Skeletal muscle satellite cell (primary cell): ENCODE measurements around the gene POC1A.
A peak's percentile ranks its signal among the peaks of the same experiment; 100 is the strongest.

Experiments
- H3K27me3 ChIP-seq: 2 replicates; pipeline ENCODE4 v1.7.0; 2013; ENCODE audit warnings: low read length; ENCODE audit not compliant: control insufficient read depth, insufficient read depth
- H3K36me3 ChIP-seq: 2 replicates; pipeline ENCODE4 v1.7.0; 2013; ENCODE audit warnings: mild to moderate bottlenecking, control low read depth, low read length; ENCODE audit not compliant: insufficient read depth
- H3K4me1 ChIP-seq: 2 replicates; pipeline ENCODE4 v1.7.0; 2013; ENCODE audit warnings: low read length; ENCODE audit not compliant: control insufficient read depth, insufficient read depth
- H3K4me2 ChIP-seq: 2 replicates; pipeline ENCODE4 v1.7.0; 2013; ENCODE audit warnings: mild to moderate bottlenecking, low read length
- H3K4me3 ChIP-seq: 2 replicates; pipeline ENCODE4 v1.7.0; 2013; ENCODE audit warnings: low read length
- H3K9ac ChIP-seq: 2 replicates; pipeline ENCODE4 v1.7.0; 2013; ENCODE audit warnings: mild to moderate bottlenecking, low read depth, low read length, moderate library complexity
- H3K9me3 ChIP-seq: replicated peaks from 2 replicates; pipeline ENCODE4 v1.7.0; 2013; ENCODE audit warnings: mild to moderate bottlenecking, control low read depth, low read length

Gene POC1A

DNA sequence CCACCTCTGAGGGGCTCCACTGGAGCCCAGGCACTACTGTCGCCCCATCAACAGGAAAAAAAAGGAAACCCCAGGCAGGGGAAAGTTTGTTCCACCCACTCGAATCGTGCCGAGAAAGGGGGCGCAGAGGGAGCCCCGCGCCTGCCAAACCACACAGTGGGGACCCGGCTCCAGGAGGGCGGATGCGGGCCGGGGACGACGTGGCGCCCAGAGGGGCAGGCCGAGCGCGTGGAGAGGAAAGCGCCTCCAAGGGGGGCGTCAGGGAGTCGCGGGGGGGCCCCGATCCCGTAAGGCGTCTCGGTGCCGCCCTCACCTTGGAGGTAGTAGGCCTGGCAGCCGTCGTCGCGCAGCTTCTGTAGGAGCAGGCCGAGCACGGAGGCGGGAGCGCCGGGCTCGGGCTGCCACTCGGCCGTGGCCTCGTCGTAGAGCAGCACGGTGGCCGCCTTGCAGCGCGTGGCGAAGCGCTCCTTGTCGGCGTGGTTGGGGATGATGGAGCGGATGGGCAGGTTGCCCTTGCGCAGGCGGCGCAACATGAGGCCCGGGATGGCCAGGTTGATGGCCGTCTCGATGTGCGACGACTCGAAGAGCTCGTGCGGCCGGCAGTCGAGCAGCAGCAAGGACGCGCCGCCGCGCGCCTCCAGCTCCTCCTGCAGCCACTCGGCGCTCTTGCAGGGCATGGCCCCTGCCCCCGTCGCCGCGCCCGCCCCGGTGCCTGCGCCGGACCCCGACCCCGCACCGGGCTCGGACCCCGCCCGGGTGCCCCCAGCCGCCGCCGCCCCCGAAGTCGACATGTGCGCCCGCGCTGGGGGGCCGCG is 98.5 kb downstream of the POC1A start:
- H3K27me3 ChIP-seq: no peaks in the 10 kb centered on the region
- peaks cover 39% of the 10 kb centered on the region for H3K4me1 ChIP-seq
- H3K9me3 ChIP-seq: no peaks in the 10 kb centered on the region
- H3K4me2 ChIP-seq: peak overlapping the region; percentile 97
- H3K4me3 ChIP-seq: peak overlapping the region; percentile 94
- peak overlapping the region; percentile 97 for H3K9ac ChIP-seq
- peaks cover 31% of the 10 kb centered on the region for H3K36me3 ChIP-seq

DNA sequence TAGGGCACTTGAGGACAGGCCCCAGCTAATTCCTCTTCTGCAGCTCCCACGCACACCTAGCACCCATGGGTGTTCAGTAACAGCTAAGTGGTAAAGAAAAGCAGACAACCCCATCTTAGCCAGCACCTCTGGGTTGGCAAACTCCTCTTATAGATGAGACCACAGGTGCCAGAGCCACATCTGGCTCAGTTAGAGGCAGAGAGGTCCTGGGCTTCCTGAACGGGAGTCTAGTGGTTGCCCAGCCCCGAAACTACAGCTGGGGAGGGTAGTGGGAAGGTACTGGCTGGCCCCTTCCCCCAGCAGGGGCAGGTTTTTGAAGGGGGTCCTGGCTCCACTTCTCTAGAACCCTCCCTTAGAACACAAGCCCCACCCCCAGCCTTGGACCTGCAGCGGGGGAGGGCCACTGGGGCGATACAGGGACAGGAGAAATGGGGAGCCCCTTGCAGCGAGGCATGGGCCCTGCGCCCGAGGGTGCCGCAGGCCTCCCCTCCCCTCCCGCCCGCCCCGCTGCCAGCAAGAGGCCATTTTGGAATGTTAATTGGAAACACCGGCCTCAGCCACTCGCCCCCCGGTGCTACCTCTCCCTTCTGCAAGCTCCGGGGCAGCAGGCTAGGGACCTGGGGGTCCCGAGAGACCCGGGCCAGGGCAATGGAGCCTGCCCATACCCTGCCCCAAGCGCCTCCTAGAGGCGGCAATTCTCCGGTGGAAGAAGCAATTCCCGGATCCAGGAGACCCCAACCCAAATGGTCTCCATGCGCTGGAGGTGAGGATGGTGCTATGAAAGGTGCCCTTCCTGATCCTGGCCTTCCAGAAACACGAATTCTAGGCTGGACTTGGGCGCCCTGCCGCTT is 99.3 kb downstream of the POC1A start:
- no peaks in the 10 kb centered on the region for H3K9me3 ChIP-seq
- H3K4me2 ChIP-seq: peak overlapping the region; percentile 97
- H3K4me1 ChIP-seq: peaks cover 39% of the 10 kb centered on the region
- peaks cover 40% of the 10 kb centered on the region for H3K36me3 ChIP-seq
- peak overlapping the region; percentile 97 for H3K9ac ChIP-seq
- H3K27me3 ChIP-seq: no peaks in the 10 kb centered on the region
- H3K4me3 ChIP-seq: peak overlapping the region; percentile 94

DNA sequence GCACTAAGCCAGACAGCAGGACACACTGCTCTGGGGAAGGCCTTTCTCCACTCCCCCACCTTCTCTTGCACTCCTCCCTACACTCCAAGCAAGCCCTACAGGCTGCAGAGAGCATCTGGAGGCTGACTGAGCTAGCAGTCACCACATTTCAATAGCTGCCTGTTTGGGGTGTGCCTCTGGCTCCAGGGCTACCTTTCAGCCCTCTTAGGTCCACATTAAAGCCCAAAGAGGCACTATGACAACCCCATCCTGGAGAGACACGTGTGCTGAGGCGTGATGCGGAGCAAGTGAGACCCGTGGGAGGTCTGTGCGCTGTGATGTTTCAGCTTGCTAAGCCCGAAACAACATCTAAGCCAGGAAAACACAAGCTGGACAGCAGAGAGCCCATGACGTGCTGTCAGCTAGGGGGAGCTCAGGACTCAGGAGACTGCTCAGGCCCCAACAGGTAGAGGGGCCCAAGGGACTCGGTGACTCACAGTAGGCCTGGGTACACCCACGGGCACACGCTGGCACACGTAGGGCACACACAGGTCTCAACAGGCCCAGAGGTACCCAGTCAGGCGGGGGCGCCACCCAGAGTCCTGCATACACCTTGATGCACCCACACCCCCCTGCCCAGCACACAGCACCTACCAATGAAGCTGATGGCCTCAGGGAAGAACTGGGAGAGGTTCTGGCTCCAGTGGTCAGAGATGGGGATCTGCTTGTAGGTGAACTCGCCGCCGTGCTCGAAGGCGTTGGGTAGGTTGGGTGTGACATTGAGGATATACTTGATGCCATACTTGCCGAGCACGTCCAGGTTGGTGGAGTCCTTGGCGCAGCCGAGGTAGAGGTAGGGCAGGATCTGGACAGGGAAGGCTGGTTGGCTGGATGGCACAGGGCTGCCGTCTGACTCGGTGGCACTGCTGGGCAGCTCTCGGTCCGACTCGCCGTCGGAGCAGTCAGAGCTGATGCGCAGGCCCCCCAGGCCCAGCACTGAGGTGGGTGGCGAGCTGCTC is 100.6 kb downstream of the POC1A start:
- Histone ChIP-seq H3K36me3 (peaks cover 48% of the 10 kb centered on the region), H3K4me3 (peak overlapping the region; percentile 94), H3K9me3 (no peaks in the 10 kb centered on the region), H3K9ac (peak overlapping the region; percentile 81), H3K27me3 (no peaks in the 10 kb centered on the region), H3K4me2 (peak overlapping the region; percentile 97), H3K4me1 (peaks cover 40% of the 10 kb centered on the region)

DNA sequence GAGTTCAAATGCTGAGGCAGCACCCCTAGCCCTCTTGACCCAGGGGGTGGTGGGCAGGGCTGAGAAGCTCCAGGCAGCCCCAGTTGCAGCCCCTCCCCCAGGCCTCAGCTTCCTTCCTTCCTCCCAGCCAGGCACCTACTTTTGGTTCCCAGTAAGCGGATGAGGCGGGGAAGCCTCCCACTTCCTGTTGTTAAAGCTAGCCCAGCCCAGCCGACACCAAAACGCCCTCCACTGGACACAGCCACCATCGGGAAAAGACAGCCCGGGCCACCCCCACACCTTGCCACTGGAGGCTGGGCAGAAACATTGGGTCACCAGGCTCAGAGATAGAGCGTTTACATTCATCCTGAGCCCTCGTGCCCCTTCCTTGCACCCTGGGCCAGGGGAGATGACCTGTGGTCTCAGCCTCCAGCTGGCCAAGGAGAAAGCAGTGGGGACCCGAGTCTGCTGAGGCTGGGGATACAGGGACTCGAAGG is 101.4 kb downstream of the POC1A start:
- H3K9ac ChIP-seq: peak overlapping the region; percentile 81
- peak overlapping the region; percentile 94 for H3K4me3 ChIP-seq
- peak overlapping the region; percentile 97 for H3K4me2 ChIP-seq
- peaks cover 54% of the 10 kb centered on the region for H3K36me3 ChIP-seq
- H3K4me1 ChIP-seq: peaks cover 48% of the 10 kb centered on the region
- H3K9me3 ChIP-seq: no peaks in the 10 kb centered on the region
- no peaks in the 10 kb centered on the region for H3K27me3 ChIP-seq

DNA sequence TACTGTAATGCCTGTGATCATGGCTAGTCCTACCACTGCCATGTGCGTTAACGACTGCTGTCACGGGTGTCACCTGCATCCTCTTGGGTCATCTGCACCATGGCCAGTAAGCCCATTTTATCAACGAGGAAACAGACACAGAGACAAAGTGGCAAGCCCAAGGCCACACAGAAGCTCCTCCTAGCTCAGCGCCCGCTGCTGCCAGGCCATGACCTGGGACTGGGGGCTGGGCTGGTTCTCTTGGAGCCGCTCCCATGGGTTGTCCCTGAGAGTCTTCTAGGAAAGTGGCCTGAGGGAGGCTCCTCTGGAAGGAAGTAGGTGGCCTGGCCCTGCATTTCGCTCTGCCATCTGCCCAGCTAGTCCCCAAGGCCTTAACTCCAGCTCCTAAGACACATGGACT is 102.8 kb downstream of the POC1A start:
- Histone ChIP-seq H3K4me1 (peaks cover 53% of the 10 kb centered on the region), H3K36me3 (peaks cover 58% of the 10 kb centered on the region)

DNA sequence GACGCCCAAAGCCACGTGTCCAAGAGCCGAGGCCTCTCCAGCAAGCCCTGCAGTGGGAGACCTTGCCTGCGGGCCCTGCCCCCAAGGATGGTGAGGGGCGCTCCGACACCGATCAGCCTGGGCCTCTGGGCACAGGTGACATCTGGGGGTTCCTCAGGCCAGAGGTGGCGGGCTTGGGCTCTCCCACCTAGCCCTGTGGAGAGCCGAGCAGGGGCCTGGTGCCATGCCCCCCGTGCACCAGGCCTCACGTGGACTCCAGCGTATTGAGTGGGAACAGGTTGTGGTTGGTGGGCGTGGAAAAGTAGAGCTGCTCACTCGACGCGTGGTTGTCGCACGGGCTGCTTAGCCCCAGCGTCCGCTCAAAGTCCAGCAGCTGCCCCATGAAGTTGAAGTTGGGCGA is 103.7 kb downstream of the POC1A start:
- Histone ChIP-seq H3K36me3 (peaks cover 58% of the 10 kb centered on the region), H3K4me2 (no peak overlapping the region), H3K4me1 (peaks cover 61% of the 10 kb centered on the region), H3K9ac (no peak overlapping the region), H3K27me3 (no peaks in the 10 kb centered on the region), H3K4me3 (no peak overlapping the region), H3K9me3 (no peaks in the 10 kb centered on the region)

More for the DNA sequence above, 102.8 kb downstream of the POC1A start:
- Histone ChIP-seq H3K4me2 (no peak overlapping the region), H3K9ac (no peak overlapping the region), H3K4me3 (no peak overlapping the region), H3K9me3 (no peaks in the 10 kb centered on the region), H3K27me3 (no peaks in the 10 kb centered on the region)

DNA sequence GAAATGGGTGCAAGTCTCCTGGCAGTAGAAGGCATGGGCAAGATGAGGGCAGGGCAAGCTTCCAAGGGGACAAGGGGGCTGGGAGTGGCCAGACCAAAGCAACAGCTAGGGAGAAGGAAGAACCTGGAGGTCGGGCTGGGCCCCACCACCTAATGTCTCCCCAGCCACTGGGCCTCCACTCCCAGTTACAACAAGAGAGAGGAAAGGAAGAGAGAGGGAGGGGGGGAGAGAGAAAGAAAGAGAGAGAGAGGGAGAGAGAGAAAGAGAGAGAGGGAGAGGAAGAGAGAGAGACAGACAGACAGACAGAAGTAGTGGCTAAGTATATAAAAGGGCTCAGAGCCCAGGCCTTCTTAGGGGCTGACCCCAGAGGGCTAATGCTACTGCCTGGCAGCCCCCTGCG is 104.7 kb downstream of the POC1A start:
- H3K4me1 ChIP-seq: peaks cover 67% of the 10 kb centered on the region
- H3K9ac ChIP-seq: peak overlapping the region; percentile 10
- H3K9me3 ChIP-seq: no peaks in the 10 kb centered on the region

DNA sequence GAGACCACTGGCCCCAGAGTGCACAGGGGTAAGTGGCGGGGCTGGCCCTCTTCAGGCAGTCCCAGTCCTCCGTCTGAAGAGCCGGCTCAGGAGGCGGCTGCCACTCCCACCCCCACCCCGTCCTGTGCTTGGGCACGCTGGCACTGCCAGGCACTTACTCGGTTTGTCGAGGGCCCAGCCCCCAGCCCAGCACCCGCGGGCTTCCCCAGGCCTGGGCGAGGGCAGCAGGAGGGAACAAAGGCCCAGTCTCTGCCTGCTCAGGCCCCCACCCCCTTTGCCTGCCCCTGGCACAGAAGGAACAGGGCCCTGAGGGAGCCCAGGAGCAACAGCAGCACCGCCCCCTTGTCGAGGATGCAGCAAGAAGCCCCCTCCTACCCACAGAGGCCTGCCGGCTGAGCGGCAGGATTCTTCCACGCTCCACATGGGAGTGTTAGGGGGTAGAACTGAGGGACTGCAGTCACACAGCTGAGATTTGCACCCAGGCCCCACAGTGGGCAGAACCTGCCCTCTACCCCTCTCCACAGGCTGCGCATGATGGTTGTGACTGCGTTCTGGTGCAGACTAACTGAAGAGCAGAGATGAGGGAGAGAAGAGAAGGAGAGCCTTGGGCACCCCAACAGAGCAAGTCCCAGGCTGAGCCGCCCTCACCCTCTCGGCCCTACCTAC is 106.8 kb downstream of the POC1A start:
- H3K4me1 ChIP-seq: peaks cover 52% of the 10 kb centered on the region
- H3K9ac ChIP-seq: peak overlapping the region; percentile 80
- H3K9me3 ChIP-seq: no peaks in the 10 kb centered on the region
- H3K27me3 ChIP-seq: no peaks in the 10 kb centered on the region
- H3K4me2 ChIP-seq: peak overlapping the region; percentile 71
- H3K4me3 ChIP-seq: peak overlapping the region; percentile 33
- peaks cover 44% of the 10 kb centered on the region for H3K36me3 ChIP-seq

More for the DNA sequence above, 104.7 kb downstream of the POC1A start:
- H3K27me3 ChIP-seq: no peaks in the 10 kb centered on the region
- no peak overlapping the region for H3K4me2 ChIP-seq
- H3K4me3 ChIP-seq: no peak overlapping the region
- peaks cover 58% of the 10 kb centered on the region for H3K36me3 ChIP-seq

DNA sequence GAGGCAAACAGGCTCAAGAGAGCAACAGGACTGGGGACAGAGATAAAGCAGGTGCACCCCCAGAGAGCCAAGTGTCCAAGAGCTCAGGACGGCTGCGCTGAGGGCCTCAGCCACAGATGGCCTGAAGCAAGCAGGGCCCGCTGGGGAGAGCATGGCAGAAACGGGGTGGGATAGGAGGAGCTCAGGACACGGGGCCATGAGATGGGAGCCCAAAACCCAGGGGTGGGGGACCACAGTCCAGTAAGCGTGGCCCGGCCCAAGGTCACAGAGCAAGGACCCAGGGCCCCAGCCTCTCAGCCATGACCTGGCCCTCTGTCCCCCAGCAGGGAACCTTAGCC is 107.4 kb downstream of the POC1A start:
- no peaks in the 10 kb centered on the region for H3K9me3 ChIP-seq
- peak overlapping the region; percentile 80 for H3K9ac ChIP-seq
- peak overlapping the region; percentile 33 for H3K4me3 ChIP-seq
- H3K4me1 ChIP-seq: peaks cover 47% of the 10 kb centered on the region
- no peaks in the 10 kb centered on the region for H3K27me3 ChIP-seq
- peaks cover 38% of the 10 kb centered on the region for H3K36me3 ChIP-seq
- peak overlapping the region; percentile 71 for H3K4me2 ChIP-seq

DNA sequence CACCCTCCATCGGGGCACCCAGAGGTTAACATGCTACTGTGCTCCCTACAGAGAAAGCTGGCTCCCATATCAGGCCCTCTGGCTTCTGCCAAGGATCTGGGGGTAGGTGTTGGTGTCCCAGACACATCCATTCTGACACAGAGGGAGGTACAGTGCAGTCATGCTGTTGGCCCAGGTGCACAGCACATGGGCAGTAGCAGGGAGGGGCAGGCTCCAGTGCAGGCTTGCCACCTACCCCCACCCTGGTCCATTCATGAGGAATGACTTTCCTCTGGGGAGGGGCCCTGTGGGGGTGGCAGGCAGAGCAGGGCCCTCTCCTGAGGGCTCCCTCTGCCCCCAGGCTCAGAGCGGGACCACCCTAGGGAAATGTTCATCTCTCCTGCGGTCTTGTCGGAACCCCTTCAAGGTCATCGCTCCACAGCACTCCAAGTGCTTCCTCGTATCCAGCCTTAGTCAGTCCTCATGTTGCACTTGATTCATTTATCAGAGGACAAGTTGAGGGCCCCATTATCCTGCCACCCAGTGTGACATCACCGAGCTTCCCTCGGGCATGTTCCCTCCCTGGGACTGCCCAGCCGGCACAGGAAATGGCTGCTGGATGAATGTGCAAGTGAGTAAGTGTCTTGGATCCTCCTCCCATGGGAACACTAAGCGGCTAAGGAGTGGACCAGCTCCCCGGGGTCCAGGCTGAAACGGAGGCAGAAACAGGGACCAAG is 107.9 kb downstream of the POC1A start:
- peaks cover 44% of the 10 kb centered on the region for H3K4me1 ChIP-seq
- peak overlapping the region; percentile 35 for H3K4me3 ChIP-seq
- peaks cover 33% of the 10 kb centered on the region for H3K36me3 ChIP-seq
- H3K9ac ChIP-seq: peak overlapping the region; percentile 80
- H3K4me2 ChIP-seq: peak overlapping the region; percentile 71
- no peaks in the 10 kb centered on the region for H3K27me3 ChIP-seq
- no peaks in the 10 kb centered on the region for H3K9me3 ChIP-seq
